ENCODE measurements around the gene PRR36.

DNA sequence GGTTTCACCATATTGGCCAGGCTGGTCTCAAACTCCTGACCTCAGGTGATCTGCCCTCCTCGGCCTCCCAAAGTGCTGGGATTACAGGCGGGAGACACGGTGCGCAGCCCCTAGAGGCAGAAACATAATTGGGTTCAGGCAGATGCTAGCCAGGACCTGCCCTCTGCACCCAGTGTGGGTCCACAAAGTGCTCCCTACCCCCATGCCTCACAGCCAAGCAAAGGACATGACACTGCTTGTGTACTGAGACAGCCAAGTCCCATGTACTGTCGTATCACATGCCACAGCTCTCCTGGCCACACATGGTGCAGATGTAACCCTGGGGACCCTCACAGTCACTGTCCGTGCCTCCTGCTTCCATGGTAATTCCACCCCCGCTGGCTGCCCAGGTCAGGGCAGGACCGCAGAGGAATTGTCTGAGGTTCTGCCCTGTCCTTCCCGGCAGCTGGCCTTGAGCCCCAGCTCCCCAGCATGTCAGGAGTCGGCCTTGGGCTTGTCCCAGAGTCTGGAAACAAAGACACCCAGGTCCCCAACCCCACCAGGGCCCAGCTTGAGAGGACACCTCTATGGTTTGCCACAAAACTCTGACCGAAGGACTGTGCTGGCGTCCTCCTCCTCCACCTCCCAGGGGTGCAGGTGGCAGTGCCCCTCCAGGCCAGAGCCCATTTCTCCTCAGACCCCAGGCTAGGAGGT is 7.6 kb downstream of the PRR36 start:
- TF ChIP-seq ESRRA (IDR thresholded peaks at IDR 0.05; ENCODE audit: low read length) (no peak), CREM (IDR thresholded peaks at IDR 0.05; ENCODE audit: low read depth) (no peak)
- TF ChIP-seq, protein P1, sequence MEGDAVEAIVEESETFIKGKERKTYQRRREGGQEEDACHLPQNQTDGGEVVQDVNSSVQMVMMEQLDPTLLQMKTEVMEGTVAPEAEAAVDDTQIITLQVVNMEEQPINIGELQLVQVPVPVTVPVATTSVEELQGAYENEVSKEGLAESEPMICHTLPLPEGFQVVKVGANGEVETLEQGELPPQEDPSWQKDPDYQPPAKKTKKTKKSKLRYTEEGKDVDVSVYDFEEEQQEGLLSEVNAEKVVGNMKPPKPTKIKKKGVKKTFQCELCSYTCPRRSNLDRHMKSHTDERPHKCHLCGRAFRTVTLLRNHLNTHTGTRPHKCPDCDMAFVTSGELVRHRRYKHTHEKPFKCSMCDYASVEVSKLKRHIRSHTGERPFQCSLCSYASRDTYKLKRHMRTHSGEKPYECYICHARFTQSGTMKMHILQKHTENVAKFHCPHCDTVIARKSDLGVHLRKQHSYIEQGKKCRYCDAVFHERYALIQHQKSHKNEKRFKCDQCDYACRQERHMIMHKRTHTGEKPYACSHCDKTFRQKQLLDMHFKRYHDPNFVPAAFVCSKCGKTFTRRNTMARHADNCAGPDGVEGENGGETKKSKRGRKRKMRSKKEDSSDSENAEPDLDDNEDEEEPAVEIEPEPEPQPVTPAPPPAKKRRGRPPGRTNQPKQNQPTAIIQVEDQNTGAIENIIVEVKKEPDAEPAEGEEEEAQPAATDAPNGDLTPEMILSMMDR (IDR thresholded peaks at IDR 0.05 in 2 of 3, conservative IDR thresholded peaks at IDR 0.05 in 1 of 3; ENCODE audit: control insufficient read depth in 2 of 3, extremely low read depth in 1 of 3, insufficient read depth in 1 of 3, low read depth in 3 of 3, low read length in 3 of 3), result no peak
